T-helper 1 cell treated with Interleukin-12 subunit alpha and Interleukin-12 subunit beta and Interleukin-4 antibody, amounts not matched to agents 30 ng/mL and 1 ng/mL, for 36 hours (primary cell): ENCODE data around the gene CLIC6. TPM values are rescaled to one million over a fixed set of nuclear protein-coding genes. Genes with fewer than 3 reads are reported as not detected.

Experiments
- intact Hi-C: fragments of 100-400 bp; cut with micrococcal nuclease; formaldehyde crosslinking; loops from one replicate; pipeline ENCODE4 v1.15.1; 2024
- total RNA-seq: library from RNA; stranded (reverse); gene quantifications from 2 replicates; pipeline ENCODE4 v1.2.3, GENCODE V29; 2022

CLIC6 gene
- total RNA-seq, 1 donor from 2014 or later, result 0.05 TPM

DNA sequence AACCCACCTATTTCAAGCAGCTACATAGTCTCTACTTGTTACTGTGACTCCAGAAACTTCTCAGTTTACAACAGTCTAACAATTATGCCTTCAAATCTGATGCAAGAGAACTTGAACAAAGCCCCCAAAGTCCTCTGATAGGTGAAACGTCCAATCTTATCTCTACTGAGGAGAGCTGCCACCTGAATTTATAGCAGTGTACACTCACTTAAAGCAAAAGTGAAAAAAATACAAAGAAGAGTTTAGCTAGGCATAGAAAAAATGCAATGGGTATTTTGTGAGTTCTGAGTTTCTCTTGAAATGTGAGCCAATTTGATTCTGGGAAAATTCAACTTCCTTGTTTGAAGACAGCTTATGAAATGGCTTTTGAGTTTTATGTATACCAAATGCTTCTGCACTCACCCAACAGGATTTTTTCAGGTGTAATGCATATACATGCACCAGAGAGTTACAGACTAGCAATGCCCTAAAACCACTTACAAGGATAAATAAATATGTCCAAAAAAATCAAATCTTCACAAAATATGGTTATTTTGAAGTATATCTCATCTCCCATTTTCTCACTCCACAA is 17.8 kb upstream of the CLIC6 start:
- intact Hi-C loops, result no loop called here

DNA sequence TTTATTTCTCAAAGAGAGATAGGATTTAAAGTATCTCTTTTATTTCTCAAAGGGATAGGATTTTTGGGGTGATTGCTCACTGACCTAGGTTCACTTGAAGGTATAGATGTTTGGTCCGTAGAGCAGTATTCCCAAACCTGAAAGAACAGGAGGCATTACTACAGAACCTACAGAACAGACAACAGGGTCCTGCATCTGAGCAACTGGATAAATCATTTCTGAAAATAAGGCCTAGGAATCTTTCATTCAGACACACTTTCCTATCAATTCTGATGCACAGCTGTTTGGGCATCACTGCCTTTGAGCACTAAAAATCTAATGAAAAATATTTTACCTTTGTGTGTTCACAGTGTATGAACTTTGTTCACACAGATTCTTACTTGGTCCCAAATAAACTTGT is 17.2 kb upstream of the CLIC6 start:
- intact Hi-C loops, result no loop called here

DNA sequence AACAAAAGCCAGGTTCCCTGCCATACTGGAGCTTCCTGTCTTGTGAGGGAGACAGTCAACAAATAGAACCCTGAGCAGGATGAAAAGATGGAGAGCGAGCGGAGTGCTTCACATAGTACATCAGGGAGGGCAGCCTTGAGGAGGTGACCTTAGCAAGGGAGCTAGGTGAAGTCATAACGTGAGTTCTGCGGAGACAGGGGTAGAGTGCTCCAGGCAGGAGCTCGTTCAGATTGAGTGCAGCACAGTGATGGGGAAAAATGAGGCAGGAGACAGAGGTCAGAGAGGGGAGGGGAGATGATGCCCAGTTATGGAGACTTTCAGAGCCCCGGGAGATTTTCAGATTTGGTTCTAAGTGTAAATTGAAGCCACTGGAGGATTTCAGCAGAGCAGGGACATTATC is 15.3 kb upstream of the CLIC6 start:
- intact Hi-C loops, result no loop called here

DNA sequence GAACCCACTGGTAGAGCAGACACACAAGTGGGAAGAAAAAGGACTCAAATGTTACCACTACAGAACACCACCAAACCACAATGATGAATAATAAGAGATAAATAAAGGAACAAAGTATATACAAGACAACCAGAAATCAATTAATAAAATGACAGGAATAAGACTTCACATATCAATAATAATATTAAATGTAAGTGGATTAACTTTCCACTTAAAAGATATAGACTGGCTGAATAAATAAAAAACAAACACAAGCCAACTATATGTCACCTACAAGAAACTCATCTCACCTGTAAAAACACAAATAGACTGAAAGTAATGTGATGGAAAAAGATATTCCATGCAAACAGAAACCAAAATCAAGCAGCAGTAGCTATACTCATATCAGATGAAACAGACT is 6.9 kb upstream of the CLIC6 start:
- intact Hi-C loops, result no loop called here

DNA sequence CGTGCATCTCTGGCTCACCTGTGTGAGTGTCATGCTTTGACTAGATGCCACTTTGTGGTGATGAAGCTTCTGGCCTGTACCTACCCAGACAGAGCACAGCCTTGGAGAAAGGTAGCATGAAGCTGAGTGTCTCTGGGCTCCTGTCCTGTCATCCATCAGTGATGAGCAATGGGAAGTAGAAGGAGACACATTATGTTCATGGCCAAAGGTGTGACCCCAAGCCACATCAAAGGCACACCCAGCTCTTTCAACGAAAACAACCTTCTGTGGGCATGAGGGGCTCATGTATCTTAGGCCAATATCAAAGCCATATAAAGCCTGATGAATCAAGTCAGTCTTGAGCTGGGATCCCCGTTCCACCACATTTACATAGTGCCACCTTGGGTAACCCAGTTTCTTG is 1.0 kb upstream of the CLIC6 start:
- intact Hi-C loops, result no loop called here

DNA sequence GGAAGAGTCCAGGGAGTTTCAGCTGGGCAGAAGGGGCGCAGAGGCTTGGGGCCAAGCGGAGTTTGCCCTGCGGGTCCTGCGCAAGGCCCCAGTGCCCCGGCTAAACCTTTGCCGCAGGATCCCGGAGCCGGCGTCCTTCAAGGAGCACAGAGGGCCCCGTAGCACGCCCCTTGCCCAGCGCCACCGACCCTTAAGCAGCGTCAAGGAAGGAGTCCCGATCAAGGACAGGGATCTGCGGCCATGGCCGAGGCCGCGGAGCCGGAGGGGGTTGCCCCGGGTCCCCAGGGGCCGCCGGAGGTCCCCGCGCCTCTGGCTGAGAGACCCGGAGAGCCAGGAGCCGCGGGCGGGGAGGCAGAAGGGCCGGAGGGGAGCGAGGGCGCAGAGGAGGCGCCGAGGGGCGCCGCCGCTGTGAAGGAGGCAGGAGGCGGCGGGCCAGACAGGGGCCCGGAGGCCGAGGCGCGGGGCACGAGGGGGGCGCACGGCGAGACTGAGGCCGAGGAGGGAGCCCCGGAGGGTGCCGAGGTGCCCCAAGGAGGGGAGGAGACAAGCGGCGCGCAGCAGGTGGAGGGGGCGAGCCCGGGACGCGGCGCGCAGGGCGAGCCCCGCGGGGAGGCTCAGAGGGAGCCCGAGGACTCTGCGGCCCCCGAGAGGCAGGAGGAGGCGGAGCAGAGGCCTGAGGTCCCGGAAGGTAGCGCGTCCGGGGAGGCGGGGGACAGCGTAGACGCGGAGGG is 520 bp downstream of the CLIC6 start:
- intact Hi-C loops, result no loop called here

DNA sequence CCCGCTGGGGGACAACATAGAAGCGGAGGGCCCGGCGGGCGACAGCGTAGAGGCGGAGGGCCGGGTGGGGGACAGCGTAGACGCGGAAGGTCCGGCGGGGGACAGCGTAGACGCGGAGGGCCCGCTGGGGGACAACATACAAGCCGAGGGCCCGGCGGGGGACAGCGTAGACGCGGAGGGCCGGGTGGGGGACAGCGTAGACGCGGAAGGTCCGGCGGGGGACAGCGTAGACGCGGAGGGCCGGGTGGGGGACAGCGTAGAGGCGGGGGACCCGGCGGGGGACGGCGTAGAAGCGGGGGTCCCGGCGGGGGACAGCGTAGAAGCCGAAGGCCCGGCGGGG is 1.1 kb downstream of the CLIC6 start:
- intact Hi-C loops, result loop anchor here (10.0 kb wide), 1 partner anchor 55 kb away; the partner anchor contains the start of gene RCAN1

DNA sequence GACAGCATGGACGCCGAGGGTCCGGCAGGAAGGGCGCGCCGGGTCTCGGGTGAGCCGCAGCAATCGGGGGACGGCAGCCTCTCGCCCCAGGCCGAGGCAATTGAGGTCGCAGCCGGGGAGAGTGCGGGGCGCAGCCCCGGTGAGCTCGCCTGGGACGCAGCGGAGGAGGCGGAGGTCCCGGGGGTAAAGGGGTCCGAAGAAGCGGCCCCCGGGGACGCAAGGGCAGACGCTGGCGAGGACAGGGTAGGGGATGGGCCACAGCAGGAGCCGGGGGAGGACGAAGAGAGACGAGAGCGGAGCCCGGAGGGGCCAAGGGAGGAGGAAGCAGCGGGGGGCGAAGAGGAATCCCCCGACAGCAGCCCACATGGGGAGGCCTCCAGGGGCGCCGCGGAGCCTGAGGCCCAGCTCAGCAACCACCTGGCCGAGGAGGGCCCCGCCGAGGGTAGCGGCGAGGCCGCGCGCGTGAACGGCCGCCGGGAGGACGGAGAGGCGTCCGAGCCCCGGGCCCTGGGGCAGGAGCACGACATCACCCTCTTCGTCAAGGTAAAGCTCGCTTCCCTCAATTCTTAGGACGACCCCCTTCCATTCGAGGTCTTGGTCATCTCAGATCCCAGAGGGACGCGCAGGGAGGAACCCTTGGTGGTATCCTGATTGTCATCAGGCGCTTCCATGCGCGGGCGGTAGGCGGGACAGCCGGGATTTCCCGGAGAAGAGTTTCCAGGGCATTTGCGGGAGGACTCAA is 1.6 kb downstream of the CLIC6 start:
- intact Hi-C loops, result loop anchor here (10.0 kb wide), 1 partner anchor 56 kb away; the partner anchor contains the start of gene RCAN1

DNA sequence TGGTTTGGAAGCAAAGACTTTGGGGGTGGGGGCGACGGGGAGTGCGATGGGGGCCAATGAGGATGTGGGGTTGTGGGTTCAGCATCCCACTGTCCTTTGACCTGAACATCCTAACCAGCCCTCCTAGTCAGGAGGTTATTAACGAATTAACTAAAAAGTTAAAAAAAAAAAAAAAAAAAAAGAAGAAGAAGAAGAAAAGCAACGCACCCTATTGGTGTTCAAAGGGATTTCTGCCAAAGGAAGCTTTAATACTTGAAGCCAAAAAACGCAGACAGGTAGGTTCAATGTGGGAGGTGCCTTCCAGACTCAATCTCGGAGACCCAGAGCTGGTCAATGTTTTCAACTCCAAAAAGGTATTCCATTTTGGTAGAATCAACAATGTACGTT is 2.2 kb downstream of the CLIC6 start:
- intact Hi-C loops, result loop anchor here (10.0 kb wide), 1 partner anchor 56 kb away; the partner anchor contains the start of gene RCAN1

DNA sequence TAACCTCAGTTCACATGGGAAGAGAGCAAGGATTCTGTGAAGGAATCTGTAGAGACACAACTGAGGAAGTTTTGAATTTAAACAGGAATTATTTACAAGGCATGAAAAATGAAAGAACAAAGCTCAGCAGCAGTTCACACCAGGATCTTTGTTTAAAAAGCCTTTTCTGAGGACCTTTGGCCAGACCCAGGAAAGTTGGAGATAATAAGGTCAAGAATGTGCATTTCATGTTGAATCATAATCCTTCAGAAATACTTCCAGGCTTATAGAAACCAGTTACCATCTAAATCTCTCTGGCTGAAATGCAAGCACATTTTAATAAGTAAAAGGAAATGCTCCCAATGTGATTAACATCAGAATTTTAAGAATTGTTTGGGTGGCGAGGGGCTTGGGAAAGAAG is 2.7 kb downstream of the CLIC6 start:
- intact Hi-C loops, result loop anchor here (10.0 kb wide), 1 partner anchor 57 kb away; the partner anchor contains the start of gene RCAN1

DNA sequence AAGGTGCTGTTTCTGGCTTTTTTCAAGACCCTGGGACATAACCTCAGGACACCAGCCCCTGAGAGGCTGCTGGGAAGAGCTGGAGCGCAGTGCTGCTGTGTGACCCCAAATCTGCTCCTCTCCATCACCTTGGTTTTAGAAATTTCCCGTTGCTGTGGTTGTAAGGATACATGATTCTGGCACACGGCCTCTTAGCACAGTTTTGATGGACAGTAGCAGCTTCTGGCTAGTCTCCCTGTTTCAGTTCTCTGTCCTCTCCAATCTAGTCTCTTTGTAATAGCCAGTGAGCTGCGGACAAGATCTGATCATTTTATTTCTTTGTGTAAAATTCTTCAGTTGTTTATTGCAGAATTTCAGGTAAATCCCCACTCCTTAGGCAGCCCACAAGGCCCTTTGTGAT is 3.1 kb downstream of the CLIC6 start:
- intact Hi-C loops, result loop anchor here (10.0 kb wide), 1 partner anchor 57 kb away; the partner anchor contains the start of gene RCAN1

DNA sequence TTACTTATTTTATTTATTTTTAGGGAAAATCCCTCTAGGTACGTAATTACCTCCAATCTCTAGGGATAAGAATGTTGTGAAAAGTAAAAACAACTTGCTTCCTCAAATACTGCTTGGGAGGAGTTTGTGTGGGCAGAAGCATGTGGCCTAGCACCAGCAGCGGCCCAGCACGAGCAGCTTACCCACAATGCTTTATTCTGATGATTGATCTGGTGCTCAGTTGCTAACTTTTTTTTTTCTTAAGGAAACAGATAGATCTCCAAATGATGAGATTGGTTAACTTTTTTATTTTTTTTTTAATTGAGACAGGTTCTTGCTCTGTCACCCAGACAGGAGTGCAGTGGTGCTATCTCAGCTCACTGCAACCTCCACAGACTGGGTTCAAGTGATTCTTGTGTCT is 4.2 kb downstream of the CLIC6 start:
- intact Hi-C loops, result loop anchor here (10.0 kb wide), 1 partner anchor 58 kb away; the partner anchor contains the start of gene RCAN1

DNA sequence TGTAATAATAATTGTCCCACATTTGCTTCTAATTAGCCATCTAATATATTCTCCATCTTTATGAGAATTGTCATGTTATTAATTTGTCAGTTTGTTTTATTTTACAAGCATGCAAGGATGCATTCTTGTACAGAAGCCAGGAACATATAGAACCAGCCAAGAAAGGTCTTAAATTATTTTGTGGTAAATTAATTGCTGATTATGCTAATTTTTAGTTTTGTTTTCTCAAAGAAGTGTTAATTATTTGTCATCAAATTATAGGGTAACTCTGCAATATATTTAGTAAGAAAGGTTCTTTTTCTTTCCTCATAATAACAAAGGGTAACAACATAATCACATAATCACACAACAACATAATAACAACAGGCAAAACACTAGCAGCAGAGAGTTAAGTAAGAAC is 5.7 kb downstream of the CLIC6 start:
- intact Hi-C loops, result loop anchor here (10.0 kb wide), 1 partner anchor 60 kb away; the partner anchor contains the start of gene RCAN1

DNA sequence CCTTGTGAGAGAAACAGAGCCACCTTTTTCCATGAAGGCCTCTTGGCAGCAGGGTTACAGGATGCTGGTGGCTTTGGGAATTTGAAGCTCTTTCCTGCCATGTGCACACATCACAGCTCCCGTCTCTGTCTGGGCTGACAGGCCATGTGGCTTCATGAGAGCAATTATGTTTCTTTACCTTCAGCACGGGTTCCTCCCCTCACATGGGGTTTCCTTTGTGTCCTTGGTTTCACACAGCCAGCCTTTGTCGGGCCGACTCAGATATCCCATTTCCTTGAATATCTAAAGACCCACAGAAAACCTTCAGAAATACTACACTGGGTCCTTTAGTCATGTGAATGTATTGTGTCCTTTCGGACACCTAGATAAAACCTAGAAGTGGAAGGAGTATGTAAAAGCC is 7.1 kb downstream of the CLIC6 start:
- intact Hi-C loops, result loop anchor here (10.0 kb wide), 1 partner anchor 61 kb away; the partner anchor contains the start of gene RCAN1

DNA sequence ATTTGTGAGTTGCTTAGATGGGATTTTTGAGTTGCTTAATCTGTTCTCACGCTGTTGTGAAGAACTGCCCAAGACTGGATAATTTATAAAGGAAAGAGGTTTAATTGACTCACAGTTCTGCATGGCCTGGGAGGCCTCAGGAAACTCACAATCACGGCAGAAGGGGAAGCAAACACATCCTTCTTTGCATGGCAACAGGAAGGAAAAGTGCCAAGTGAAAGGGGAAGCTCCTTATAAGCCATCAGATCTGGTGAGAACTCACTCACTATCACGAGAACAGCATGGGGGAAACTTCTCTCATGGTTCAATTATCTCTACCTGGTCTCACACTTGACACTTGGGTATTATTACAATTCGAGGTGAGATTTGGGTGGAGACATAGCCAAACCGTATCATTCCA is 10.3 kb downstream of the CLIC6 start:
- intact Hi-C loops, result loop anchor here (10.0 kb wide), 1 partner anchor 64 kb away; the partner anchor contains the start of gene RCAN1

DNA sequence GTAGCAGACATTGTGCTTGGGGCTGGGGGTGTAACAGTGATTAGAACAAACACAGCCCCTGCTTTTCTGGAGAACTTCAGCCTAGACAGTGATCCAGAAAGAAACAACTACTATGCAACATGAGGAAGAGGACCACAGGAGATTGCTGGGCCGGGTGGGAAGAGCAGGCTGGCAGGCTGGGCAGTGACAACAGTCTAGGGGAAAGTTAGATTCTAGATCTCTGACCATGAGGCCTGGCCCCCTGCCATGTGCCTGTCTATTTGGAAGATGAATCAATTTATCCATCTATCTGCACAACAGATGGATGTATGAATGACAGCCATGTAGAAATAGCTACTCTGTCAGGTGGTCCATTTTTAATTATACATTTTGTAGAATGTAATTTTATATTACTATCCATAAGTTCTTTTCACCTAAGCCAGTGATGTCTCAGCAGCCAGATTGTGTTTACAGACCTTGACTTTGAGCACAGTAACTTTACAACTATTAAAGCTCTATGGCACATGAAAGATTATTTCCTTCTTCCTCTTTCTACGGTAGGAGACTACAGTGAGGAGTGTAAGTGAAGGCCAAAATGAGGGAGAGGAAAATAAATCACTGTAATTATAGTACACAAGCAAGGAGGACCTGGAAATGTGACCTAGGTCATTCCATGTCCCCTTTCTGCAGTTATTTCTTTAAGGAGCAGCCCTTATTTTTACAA is 15.5 kb downstream of the CLIC6 start:
- intact Hi-C loops, result no loop called here

DNA sequence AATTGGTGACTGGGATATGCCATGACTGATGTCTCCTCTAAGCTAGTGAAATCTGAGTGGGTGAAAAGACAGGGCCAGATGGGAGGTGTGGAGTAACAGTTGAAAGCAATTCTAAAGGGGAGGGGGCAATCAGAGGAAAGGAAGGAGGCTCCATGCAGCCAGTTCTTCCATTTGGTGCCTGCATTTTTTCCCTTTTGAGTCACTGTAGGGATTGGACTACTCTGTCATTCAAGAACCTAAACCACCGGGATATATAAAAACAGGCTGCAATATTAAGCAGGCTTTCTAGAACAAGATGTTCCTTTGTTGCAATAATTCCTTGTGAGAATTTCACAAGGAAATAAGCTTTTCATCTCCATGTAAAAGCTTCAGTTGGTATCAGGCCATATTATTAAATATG is 18.3 kb downstream of the CLIC6 start:
- intact Hi-C loops, result loop anchor here (5.0 kb wide), 1 partner anchor 45 kb away; no protein-coding TSS in a partner anchor

DNA sequence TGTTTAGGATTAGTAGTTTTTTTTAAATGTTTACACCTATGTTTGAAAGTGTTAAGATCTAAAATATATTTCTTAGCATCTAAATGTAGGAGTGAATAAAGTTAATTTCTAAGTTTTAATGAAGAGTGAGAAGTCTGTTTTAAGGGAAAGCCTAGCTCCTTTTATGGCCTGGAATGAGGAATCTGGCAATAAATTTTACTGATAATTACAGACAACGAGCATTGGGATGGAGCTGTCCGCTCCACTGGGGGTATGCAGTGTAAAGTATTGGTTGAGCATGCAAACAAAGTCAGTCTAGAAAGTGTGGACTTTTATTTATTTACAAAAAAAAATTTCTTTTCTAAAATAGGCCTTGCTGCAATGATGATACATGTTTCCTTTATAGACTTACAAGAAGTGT is 19.0 kb downstream of the CLIC6 start:
- intact Hi-C loops, result loop anchor here (1.0 to 5.0 kb wide), 2 partner anchors 45 to 1341 kb away; no protein-coding TSS in a partner anchor

DNA sequence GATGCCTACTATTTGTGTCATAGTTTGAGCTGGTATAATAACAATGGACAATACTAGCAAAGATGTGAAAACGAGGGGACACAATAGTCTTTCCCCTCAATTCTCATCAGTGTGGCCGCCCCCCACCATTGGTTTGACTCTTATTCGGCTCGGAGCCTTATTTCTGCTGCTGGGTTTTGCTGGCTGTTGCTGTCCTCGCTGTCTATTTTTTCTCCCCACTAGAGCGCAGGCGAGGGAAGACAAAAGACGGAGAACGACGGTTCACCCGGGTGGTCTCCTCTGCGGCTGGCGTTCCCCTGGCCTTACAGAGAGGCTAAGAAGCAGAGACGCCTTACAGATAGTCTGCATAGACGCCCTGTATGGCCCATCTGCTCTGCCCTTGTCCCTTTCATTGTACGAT is 19.4 kb downstream of the CLIC6 start:
- intact Hi-C loops, result loop anchor here (1.0 to 5.0 kb wide), 2 partner anchors 46 to 1340 kb away; no protein-coding TSS in a partner anchor

DNA sequence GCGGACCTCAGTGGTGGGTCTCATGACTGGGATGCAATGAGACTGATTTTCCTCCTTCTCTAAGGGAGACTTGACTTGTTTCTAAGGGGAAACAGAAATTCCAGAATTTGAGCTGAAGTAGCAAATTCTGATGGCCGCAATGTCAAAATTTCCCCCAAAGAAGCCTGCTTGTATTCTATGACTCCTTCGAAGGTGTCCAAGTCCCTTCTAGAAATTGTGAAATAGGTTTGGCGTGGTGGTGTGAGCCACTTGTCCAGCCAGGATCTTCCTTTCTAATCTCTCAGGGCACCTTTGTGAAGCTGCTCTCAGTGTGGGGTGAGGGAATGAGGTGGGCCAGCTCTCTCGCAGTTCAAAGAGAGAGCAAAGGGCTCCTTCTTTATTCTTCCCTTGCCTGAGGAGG is 19.9 kb downstream of the CLIC6 start:
- intact Hi-C loops, result loop anchor here (1.0 to 5.0 kb wide), 2 partner anchors 46 to 1340 kb away; no protein-coding TSS in a partner anchor
